Kidney glomerular epithelial cell (primary cell): ENCODE results near the gene FOXJ2.
"Not testable (repeated sequence)": the region's sequence is repeated elsewhere in the genome, so short reads cannot be mapped to it uniquely, and the experiment has no call there.

Source experiments
- DNase-seq: peaks from one replicate; lab custom pipeline; 2025; lab: John Stamatoyannopoulos, UW

Gene FOXJ2

GRCh38 chr12:8065991-8066594 lies 33.6 kb downstream of the FOXJ2 start, which contains the start of gene C3AR1:
Gene C3AR1, minus strand, starts transcription at chr12:8066359. Its CDS starts 6,174 bp downstream, at chr12:8060185.
- peak; percentile 39 for DNase-seq

DNA sequence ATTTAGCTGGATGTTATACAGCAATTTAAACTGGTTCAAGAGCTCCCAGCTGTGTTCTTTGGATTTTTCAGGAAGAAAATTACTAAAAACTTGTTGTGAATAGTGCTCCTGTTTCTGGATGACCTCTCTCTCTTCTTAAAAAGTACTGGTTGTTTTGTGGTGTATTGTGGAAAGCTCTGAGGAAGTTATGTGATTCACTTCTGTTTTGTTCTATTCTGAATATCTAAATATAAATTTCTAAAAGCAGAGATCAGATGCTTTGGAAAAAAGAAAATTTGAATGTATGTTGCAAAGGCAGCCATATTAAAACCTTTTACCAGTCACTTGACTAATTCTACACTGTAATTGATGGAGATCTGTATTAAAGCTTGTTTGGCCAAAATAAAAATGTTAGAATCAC lies 37.1 kb downstream of the FOXJ2 start:
- no peak for DNase-seq

DNA sequence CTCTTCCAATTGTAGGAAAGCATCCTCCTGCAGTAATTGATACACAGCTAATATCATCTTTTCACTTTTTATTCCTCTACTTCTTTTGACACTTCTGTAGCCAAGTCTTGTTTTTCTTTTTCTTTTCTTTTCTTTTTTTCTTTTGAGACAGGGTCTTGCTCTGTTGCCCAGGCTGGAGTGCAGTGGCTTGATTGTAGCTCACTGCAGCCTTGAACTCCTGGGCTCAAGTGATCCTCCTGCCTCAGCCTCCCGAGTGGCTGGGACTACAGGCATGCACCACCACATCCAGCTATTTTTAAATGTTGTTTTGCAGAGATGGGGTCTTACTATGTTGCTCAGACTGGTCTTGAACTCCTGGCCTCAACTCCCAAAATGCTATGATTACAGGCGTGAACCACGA lies 39.3 kb downstream of the FOXJ2 start:
- DNase-seq = not testable (repeated sequence)

DNA sequence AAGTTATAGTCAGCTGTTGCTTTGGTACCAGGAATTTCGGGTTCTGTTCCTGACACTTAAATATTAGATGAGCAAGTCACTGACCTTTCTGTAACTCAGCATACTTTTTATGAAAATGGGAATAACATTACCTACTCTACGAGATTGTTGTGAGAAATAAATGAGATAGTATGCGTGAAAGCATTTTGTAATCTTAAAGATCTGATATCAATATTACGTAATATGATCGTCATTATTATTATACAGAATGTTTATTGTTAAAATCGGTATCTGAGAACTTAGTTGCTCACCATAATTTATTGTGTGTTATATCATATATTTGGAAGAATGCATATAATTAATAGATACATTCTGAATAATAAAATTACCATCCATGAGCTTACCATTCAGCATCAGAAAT lies 43.4 kb downstream of the FOXJ2 start:
- no peak for DNase-seq

DNA sequence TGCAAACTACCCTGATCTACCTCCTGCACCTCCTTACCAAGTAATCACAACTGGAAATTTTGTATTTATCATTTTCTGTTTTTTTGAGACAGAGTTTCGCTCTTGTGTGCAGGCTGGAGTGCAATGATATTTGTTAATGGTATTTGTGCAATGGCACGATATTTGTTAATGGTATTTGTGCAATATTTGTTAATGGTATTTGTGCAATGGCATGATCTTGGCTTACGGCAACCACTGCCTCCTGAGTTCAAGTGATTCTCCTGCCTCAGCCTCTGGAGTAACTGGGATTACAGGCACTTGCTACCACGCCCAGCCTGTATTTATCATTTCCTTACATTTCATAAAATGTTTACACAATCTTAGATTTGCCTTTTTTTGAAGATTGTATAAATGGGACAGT lies 43.9 kb downstream of the FOXJ2 start:
- no peak for DNase-seq

GRCh38 chr12:8077207-8077606 lies 44.7 kb downstream of the FOXJ2 start:
- peak; percentile 13 for DNase-seq

GRCh38 chr12:8078398-8078797 lies 45.9 kb downstream of the FOXJ2 start:
- DNase-seq = peak; percentile 42

- DNase-seq = no peak
Measured at GRCh38 chr12:8078916-8079315, 46.4 kb downstream of the FOXJ2 start.

DNA sequence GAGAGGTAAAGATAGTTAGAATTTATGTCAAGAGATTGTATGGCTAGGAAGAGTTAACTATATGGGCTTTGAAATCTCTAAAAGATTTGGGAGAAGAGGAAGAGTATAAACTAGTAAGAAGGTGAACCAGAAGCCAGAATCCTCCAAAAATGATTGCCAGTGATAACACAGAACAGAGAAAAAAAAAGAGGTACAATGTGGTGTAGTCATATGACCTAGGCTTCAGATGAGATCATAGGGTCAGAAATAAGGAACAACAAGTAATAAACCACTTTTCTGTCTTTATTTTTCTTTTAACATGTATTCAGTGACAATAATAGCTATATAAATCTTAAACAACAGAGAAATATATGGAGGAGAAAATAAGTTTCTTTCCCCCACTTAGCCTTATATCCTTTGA lies 47.6 kb downstream of the FOXJ2 start:
- DNase-seq = no peak

DNA sequence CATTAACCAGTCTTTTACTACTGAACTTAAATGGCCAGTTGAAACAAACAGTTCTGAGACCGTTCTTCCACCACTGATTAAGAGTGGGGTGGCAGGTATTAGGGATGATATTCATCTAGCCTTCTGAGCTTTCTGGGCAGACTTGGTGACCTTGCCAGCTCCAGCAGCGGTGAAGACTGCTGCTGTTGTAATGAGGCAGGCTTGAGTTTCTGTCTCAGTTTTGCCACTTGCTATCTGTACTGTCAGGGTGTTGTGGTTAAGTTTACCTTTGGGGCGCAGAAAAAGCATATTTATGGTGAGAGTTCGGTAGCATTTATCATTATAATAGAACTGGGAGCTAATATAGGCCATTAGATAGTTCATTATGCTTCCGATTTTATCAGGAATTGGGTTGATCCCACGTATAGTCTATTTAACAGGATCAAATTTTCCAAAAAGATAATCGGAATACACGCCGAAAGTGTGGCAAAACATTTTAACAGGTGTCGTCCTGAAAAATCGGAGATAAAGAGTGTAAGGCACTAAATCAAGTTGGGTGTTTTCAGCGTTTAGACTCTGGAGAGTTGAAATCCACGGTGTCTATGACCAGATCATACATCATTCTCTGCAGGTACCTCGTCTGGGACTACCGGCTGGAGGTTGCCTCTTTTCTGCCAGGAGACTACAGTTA lies 48.9 kb downstream of the FOXJ2 start:
- DNase-seq = peak; percentile 31

DNA sequence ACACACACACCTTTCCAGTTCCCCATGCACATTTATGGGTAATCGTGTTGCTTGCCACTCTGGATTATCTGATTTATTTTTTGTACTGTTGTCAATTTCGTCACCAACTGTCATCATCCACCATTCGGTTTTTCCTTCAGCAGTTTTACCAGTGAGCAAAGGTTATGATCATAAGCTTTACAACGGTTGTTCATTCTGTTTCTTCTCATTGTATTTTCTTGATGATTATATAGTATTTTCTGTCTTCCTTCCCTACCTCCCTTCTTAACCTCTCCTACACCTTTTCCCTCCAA lies 50.2 kb downstream of the FOXJ2 start:
- no peak for DNase-seq

DNA sequence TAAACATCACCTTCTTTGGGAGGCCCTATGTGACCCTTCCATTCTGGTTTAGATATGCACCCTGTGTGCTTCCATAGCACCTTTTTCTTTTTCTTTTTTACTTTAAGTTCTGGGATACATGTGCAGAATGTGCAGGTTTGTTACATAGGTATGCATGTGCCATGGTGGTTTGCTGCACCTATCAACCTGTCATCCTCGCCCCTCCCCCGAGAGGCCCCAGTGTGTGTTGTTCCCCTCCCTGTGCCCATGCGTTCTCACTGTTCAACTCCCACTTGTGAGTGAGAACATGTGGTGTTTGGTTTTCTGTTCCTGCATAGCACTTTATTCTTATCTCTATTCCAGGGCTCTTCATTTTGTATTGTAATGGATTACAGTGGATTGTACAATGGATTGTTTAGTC lies 51.8 kb downstream of the FOXJ2 start:
- not testable (repeated sequence) for DNase-seq

DNA sequence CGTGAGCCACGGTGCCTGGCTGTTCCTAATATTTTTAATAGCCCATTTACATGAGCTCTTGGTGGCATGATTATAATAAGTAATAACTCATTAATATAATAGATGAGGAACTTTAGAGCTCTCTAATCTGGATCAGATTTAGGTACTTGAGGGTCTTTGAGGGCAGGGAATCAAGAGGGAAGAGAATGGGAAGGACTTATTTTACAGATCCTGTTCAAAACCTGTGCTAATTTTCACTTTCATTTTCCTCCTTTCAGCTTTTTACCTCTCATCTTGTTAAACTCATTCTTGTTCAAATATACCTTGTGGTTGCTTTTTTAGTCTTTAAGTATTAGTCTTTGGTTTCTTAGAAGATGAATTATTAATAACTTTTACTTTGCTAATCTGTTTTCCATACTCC lies 55.1 kb downstream of the FOXJ2 start:
- no peak for DNase-seq

DNA sequence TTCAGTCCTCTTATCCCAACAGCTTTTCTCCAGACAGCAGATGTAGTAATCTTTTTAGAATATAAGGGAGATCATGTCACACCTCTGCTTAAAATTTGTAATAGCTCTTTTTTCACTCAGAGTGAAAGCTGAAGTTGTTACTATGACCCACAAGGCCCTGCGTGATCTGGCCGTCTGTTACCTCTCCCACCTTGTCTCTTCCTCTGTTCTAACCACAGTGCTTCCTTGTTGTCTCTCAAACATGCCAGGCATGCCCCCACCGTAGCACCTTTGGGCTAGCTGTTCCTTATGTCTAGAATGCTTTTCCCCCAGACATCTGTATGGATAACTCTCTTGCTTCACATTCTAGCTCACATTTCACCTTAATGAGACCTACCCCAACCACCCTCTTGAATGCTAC lies 56.1 kb downstream of the FOXJ2 start:
- no peak for DNase-seq

- DNase-seq = not testable (repeated sequence)
Measured at GRCh38 chr12:8089277-8089676, 56.8 kb downstream of the FOXJ2 start.

DNA sequence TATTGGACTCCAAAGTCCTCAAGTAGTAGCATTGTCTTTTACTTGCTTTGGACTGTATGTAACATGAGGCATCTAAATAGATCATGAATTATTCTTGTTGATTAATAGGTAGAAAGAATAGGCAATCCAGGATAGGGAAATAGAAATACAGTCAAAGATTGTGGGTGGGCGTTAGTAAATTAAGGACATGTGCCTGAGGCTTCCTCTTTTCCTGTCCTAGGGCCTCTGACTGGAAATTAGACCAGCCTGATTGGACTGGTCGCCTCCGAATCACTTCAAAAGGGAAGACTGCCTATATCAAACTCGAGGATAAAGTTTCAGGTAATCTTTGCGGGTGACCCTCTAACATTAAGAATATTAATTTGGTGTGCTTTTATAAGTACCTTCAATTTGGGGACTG lies 57.2 kb downstream of the FOXJ2 start:
- no peak for DNase-seq

- no peak for DNase-seq
Measured at GRCh38 chr12:8093291-8093690, 60.8 kb downstream of the FOXJ2 start.

DNA sequence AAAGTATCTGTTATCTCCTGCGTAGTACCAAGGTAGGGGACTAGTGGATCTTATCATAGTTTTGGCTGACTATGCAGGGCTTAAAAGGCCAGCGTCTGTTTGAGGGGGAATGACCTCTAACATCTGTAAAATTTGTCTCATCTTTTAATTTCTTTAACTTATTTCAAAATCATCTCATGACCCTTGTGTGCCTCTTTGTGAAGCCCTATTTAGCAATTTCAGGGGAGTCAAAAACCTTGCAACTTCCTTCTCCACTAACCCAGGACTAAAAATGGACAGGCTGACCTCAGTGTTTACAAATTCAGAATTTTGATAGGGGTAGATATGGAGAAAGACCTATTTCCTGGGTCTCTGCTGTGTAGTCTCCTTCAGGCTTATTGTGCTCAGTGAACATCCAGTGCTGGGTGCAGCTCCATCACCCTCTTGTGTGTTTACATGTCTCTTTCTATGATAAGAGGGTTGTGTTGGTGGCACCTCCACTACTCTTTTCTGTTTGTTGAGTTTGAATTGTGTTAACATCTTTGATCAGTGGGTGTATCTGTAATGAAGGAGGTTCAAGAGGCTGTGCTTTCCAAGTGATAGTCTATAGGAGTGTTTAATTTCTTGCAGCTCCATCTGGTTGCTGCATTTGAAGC lies 63.9 kb downstream of the FOXJ2 start:
- DNase-seq = no peak

- DNase-seq = no peak
Measured at GRCh38 chr12:8099235-8099634, 66.7 kb downstream of the FOXJ2 start.
